NCI-H510A (cell line): ENCODE data around the gene PTK7.

Source experiments
- DNase-seq: peaks from one replicate; lab custom pipeline; 2025; lab: John Stamatoyannopoulos, UW

Gene PTK7

GRCh38 chr6:43146709-43147688, 70.9 kb downstream of the PTK7 start:
- DNase-seq = no peak

- no peak for DNase-seq
These were observed 71.8 kb downstream of the PTK7 start for GRCh38 chr6:43147691-43148477.

GRCh38 chr6:43149265-43149664, 73.2 kb downstream of the PTK7 start:
- no peak for DNase-seq

- no peak for DNase-seq
These were observed 74.1 kb downstream of the PTK7 start for GRCh38 chr6:43150051-43150751.

- DNase-seq = no peak
These were observed 83.5 kb downstream of the PTK7 start for GRCh38 chr6:43159599-43159998.

GRCh38 chr6:43163899-43164298, 87.8 kb downstream of the PTK7 start:
- DNase-seq = no peak

GRCh38 chr6:43170417-43170930, 94.4 kb downstream of the PTK7 start:
- peak; percentile 88 for DNase-seq

- peak; percentile 99 for DNase-seq
These were observed 95.0 kb downstream of the PTK7 start, which contains the start of gene SRF for GRCh38 chr6:43170931-43171706. SRF (plus strand) TSS chr6:43171269; CDS start chr6:43171657, 388 bp downstream.

- DNase-seq = no peak
These were observed 95.6 kb downstream of the PTK7 start for GRCh38 chr6:43171707-43172103.

- DNase-seq = peak; percentile 42
These were observed 96.2 kb downstream of the PTK7 start for GRCh38 chr6:43172104-43173007.

- no peak for DNase-seq
These were observed 97.6 kb downstream of the PTK7 start for GRCh38 chr6:43173591-43174262.

- DNase-seq = peak; percentile 99
These were observed 98.4 kb downstream of the PTK7 start for GRCh38 chr6:43174263-43175112.

GRCh38 chr6:43175676-43176422, 99.7 kb downstream of the PTK7 start:
- DNase-seq = no peak

GRCh38 chr6:43176423-43176786, 100.3 kb downstream of the PTK7 start:
- no peak for DNase-seq

- no peak for DNase-seq
These were observed 102.0 kb downstream of the PTK7 start for GRCh38 chr6:43178150-43178549.

- no peak for DNase-seq
These were observed 103.1 kb downstream of the PTK7 start for GRCh38 chr6:43178951-43179830.

- DNase-seq = no peak
These were observed 103.9 kb downstream of the PTK7 start for GRCh38 chr6:43180058-43180457.
